SU-DHL-6 (cell line): Measurements from ENCODE around the gene PTPN1.

Experiments
- H2AFZ ChIP-seq: fragments of 200-600 bp; sonication (generic); 2 replicates; pipeline ENCODE4 v1.6.1; 2014; ENCODE audit warnings: low read depth, mild to moderate bottlenecking, moderate library complexity, mixed read lengths, antibody characterized with exemption, low read length; ENCODE audit not compliant: severe bottlenecking
- H3F3A ChIP-seq: fragments of 200-600 bp; shearing (Covaris generic); 2 replicates; pipeline ENCODE4 v1.6.0; 2016; ENCODE audit warnings: antibody characterized with exemption, mild to moderate bottlenecking; ENCODE audit not compliant: insufficient read depth
- H3K27ac ChIP-seq: fragments of 200-600 bp; sonication (generic); 2 replicates; pipeline ENCODE4 v1.5.1; 2016; ENCODE audit warnings: low read depth, mild to moderate bottlenecking, low read length, moderate library complexity, mixed read lengths
- H3K27me3 ChIP-seq: fragments of 200-600 bp; sonication (generic), shearing (Covaris generic); 2 replicates; pipeline ENCODE4 v1.6.0; 2014; ENCODE audit warnings: mild to moderate bottlenecking, low read length
- H3K36me3 ChIP-seq: fragments of 200-600 bp; sonication (generic); 2 replicates; pipeline ENCODE4 v1.6.1; 2014; ENCODE audit warnings: mild to moderate bottlenecking, low read length, mixed read lengths
- H3K4me2 ChIP-seq: fragments of 300-600, 200-600 bp; shearing (Covaris generic), sonication (generic); 2 replicates; pipeline ENCODE4 v1.6.0; 2014; ENCODE audit warnings: low read length, low read depth, mild to moderate bottlenecking; ENCODE audit not compliant: poor library complexity, severe bottlenecking
- H3K4me3 ChIP-seq: fragments of 200-600 bp; sonication (generic); 2 replicates; pipeline ENCODE4 v1.5.1; 2014; ENCODE audit warnings: antibody characterized with exemption, low read length, mild to moderate bottlenecking, mixed read lengths; ENCODE audit not compliant: insufficient read depth, poor library complexity, severe bottlenecking
- H3K79me2 ChIP-seq: fragments of 200-600 bp; sonication (generic); 2 replicates; pipeline ENCODE4 v1.6.1; 2014; ENCODE audit warnings: mild to moderate bottlenecking, low read length, moderate library complexity; ENCODE audit not compliant: insufficient read depth
- H3K9ac ChIP-seq: fragments of 200-600 bp; sonication (generic); 2 replicates; pipeline ENCODE4 v1.7.0; 2014; ENCODE audit warnings: mild to moderate bottlenecking, low read length
- H3K9me2 ChIP-seq: fragments of 200-600 bp; sonication (generic); replicated peaks from 2 replicates; pipeline ENCODE4 v1.6.1; 2014; ENCODE audit warnings: low read length; ENCODE audit not compliant: insufficient read depth
- H3K9me3 ChIP-seq: fragments of 200-600 bp; sonication (generic); 2 replicates; pipeline ENCODE4 v1.6.1; 2014; ENCODE audit warnings: low read length, mixed read lengths; ENCODE audit not compliant: insufficient read depth
- H4K20me1 ChIP-seq: fragments of 200-600 bp; sonication (generic); 2 replicates; pipeline ENCODE4 v1.6.1; 2014; ENCODE audit warnings: low read depth, mild to moderate bottlenecking, antibody characterized with exemption, low read length, moderate library complexity, mixed read lengths
- CTCF ChIP-seq: fragments of 200-600 bp; sonication (generic); IDR thresholded peaks from one replicate; pipeline ENCODE4 v1.5.1; 2017; ENCODE audit warnings: antibody characterized with exemption, mild to moderate bottlenecking, low read length, moderate library complexity; ENCODE audit not compliant: insufficient read depth, poor library complexity, severe bottlenecking
- EZH2phosphoT487 ChIP-seq: fragments of 200-600 bp; sonication (generic), shearing (Covaris generic); conservative IDR thresholded peaks from 2 replicates; pipeline ENCODE4 v1.6.1; 2018; ENCODE audit warnings: mild to moderate bottlenecking, antibody characterized with exemption, low read length, moderate library complexity, mixed read lengths

Gene PTPN1

GRCh38 chr20:50593005-50593335, 82.8 kb downstream of the PTPN1 start:
- no peak overlapping the region for H3K27ac ChIP-seq
- H3K27me3 ChIP-seq: no peaks in the 10 kb centered on the region

GRCh38 chr20:50594231-50594590, 84.0 kb downstream of the PTPN1 start:
- Histone ChIP-seq H3K4me2 (no peak overlapping the region), H3K79me2 (no peaks in the 10 kb centered on the region), H2AFZ (no peak overlapping the region), H3K36me3 (no peaks in the 10 kb centered on the region), H3K9me2 (no peaks in the 10 kb centered on the region), H3K9ac (no peak overlapping the region), H3K27ac (no peak overlapping the region), H3K9me3 (no peaks in the 10 kb centered on the region), H3K4me3 (no peak overlapping the region), H3F3A (no peaks in the 10 kb centered on the region), H3K27me3 (no peaks in the 10 kb centered on the region), H4K20me1 (no peaks in the 10 kb centered on the region)
- no peak for TF ChIP-seq EZH2phosphoT487
- no peak for TF ChIP-seq CTCF

More at GRCh38 chr20:50593005-50593335, 82.8 kb downstream of the PTPN1 start:
- Histone ChIP-seq H3K9ac (no peak overlapping the region), H3K4me3 (no peak overlapping the region), H3F3A (no peaks in the 10 kb centered on the region), H2AFZ (no peak overlapping the region), H3K9me3 (no peaks in the 10 kb centered on the region), H4K20me1 (no peaks in the 10 kb centered on the region), H3K79me2 (no peaks in the 10 kb centered on the region), H3K4me2 (no peak overlapping the region), H3K9me2 (no peaks in the 10 kb centered on the region), H3K36me3 (no peaks in the 10 kb centered on the region)
- TF ChIP-seq CTCF: no peak
- no peak for TF ChIP-seq EZH2phosphoT487

GRCh38 chr20:50594591-50595432, 84.6 kb downstream of the PTPN1 start:
- Histone ChIP-seq H3K9me2 (no peaks in the 10 kb centered on the region), H3K36me3 (no peaks in the 10 kb centered on the region), H4K20me1 (no peaks in the 10 kb centered on the region), H3K4me2 (no peak overlapping the region), H3K27ac (no peak overlapping the region), H3K9ac (no peak overlapping the region), H3K79me2 (no peaks in the 10 kb centered on the region), H3K27me3 (no peaks in the 10 kb centered on the region), H3K9me3 (no peaks in the 10 kb centered on the region), H2AFZ (no peak overlapping the region), H3K4me3 (no peak overlapping the region), H3F3A (no peaks in the 10 kb centered on the region)
- no peak for TF ChIP-seq EZH2phosphoT487
- TF ChIP-seq CTCF: no peak
